ENCODE results near the gene UBE2O.

DNA sequence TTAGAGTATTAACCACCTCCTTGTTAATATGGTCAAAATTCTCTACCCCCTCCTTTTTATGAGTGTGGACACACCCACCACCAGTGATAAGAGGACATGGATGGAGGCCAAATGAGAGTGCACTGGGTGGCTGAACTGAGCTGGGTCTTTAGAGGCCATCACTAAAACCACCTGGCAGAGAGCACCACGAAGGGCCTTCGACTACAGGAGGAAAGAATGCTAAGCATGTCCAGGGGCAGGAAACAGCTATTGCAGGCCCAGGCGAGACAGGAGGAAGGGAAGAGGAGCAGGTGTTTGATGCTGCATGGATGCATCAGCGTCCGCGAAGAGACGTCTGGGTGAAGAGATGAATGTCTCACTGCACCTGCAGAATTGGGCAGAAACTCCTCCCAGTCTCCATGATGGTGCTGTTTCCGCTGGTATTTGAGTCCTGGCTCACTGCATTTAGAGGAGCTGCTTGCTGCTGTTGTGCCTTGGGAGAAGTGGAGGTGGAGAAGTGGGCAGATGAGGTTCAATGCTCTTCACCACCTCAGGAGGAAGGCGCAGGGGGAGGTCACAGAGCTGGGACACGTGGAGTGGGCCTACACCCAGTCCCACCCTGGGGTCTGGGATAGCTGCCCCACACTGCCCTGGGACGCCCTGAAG is 35.3 kb downstream of the UBE2O start:
- TF ChIP-seq GLIS3 (CRISPR knock-in tag; IDR thresholded peaks at IDR 0.05) (no peak), ZFP30 (CRISPR knock-in tag; IDR thresholded peaks at IDR 0.05) (no peak), TCF4 (CRISPR knock-in tag; IDR thresholded peaks at IDR 0.05; ENCODE audit: borderline replicate concordance) (no peak), ISL1 (CRISPR knock-in tag; IDR thresholded peaks at IDR 0.05) (peak; percentile 31; the same call in 1 of the 2 replicates), RARB (CRISPR knock-in tag; IDR thresholded peaks at IDR 0.05) (no peak), SNAI2 (CRISPR knock-in tag; IDR thresholded peaks at IDR 0.05) (no peak), ZFP3 (CRISPR knock-in tag; IDR thresholded peaks at IDR 0.05) (no peak), ARNTL (CRISPR knock-in tag; IDR thresholded peaks at IDR 0.05; ENCODE audit: borderline replicate concordance, low read depth) (no peak)
- TF ChIP-seq, protein P1, sequence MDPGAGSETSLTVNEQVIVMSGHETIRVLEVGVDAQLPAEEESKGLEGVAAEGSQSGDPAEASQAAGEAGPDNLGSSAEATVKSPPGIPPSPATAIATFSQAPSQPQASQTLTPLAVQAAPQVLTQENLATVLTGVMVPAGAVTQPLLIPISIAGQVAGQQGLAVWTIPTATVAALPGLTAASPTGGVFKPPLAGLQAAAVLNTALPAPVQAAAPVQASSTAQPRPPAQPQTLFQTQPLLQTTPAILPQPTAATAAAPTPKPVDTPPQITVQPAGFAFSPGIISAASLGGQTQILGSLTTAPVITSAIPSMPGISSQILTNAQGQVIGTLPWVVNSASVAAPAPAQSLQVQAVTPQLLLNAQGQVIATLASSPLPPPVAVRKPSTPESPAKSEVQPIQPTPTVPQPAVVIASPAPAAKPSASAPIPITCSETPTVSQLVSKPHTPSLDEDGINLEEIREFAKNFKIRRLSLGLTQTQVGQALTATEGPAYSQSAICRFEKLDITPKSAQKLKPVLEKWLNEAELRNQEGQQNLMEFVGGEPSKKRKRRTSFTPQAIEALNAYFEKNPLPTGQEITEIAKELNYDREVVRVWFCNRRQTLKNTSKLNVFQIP (CRISPR knock-in tag; IDR thresholded peaks at IDR 0.05; ENCODE audit: borderline replicate concordance, low read depth) = no peak
- TF ChIP-seq, protein P2, sequence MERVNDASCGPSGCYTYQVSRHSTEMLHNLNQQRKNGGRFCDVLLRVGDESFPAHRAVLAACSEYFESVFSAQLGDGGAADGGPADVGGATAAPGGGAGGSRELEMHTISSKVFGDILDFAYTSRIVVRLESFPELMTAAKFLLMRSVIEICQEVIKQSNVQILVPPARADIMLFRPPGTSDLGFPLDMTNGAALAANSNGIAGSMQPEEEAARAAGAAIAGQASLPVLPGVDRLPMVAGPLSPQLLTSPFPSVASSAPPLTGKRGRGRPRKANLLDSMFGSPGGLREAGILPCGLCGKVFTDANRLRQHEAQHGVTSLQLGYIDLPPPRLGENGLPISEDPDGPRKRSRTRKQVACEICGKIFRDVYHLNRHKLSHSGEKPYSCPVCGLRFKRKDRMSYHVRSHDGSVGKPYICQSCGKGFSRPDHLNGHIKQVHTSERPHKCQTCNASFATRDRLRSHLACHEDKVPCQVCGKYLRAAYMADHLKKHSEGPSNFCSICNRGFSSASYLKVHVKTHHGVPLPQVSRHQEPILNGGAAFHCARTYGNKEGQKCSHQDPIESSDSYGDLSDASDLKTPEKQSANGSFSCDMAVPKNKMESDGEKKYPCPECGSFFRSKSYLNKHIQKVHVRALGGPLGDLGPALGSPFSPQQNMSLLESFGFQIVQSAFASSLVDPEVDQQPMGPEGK (CRISPR knock-in tag; IDR thresholded peaks at IDR 0.05; ENCODE audit: borderline replicate concordance) = no peak
- TF ChIP-seq, protein P3, sequence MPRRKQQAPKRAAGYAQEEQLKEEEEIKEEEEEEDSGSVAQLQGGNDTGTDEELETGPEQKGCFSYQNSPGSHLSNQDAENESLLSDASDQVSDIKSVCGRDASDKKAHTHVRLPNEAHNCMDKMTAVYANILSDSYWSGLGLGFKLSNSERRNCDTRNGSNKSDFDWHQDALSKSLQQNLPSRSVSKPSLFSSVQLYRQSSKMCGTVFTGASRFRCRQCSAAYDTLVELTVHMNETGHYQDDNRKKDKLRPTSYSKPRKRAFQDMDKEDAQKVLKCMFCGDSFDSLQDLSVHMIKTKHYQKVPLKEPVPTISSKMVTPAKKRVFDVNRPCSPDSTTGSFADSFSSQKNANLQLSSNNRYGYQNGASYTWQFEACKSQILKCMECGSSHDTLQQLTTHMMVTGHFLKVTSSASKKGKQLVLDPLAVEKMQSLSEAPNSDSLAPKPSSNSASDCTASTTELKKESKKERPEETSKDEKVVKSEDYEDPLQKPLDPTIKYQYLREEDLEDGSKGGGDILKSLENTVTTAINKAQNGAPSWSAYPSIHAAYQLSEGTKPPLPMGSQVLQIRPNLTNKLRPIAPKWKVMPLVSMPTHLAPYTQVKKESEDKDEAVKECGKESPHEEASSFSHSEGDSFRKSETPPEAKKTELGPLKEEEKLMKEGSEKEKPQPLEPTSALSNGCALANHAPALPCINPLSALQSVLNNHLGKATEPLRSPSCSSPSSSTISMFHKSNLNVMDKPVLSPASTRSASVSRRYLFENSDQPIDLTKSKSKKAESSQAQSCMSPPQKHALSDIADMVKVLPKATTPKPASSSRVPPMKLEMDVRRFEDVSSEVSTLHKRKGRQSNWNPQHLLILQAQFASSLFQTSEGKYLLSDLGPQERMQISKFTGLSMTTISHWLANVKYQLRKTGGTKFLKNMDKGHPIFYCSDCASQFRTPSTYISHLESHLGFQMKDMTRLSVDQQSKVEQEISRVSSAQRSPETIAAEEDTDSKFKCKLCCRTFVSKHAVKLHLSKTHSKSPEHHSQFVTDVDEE (CRISPR knock-in tag; IDR thresholded peaks at IDR 0.05) = no peak
